ENCODE results near the gene MALL.

Gene MALL

DNA sequence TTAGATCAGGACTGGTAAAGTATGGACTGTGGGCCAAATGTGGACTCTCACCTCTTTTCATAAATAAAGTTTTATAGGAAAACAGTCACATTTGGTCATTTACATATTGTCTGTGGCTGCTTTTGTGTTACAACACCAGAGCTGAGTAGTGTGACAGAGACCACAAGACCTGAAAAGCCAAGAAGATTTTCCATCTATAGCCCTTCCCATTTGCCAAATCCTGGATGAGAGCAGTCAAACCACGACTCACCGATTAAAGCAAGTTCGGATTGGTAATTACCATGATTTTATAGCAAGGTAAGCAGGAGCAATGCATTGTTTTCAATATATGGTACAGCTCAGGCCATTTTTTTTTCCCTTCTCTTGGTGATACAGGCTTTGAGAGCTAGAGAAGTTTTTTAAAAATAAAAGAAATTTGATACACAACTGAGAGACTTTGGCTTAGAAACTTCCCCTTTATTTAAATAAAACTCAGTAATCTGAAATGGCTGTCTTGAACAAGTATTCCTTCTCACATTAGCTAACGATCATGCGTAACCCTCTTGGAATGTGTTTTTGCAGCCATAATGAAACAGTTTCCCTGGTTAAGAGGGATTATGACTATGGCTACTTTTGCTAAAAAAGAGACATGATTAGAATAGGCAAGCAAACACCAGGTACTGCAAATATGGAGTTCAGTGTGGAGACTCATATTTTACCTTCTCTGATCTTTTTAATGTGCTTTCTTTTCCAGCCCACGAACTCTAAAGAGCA, 9.5 kb upstream of the MALL start:
- Histone ChIP-seq H3K4me3 (ENCODE audit: low read depth, low read length) (no peak overlapping the region), H3K27me3 (replicated peaks) (no peaks in the 10 kb centered on the region), H3K36me3 (replicated peaks) (no peaks in the 10 kb centered on the region), H3K27ac (no peak overlapping the region)
- TF ChIP-seq, protein P1, sequence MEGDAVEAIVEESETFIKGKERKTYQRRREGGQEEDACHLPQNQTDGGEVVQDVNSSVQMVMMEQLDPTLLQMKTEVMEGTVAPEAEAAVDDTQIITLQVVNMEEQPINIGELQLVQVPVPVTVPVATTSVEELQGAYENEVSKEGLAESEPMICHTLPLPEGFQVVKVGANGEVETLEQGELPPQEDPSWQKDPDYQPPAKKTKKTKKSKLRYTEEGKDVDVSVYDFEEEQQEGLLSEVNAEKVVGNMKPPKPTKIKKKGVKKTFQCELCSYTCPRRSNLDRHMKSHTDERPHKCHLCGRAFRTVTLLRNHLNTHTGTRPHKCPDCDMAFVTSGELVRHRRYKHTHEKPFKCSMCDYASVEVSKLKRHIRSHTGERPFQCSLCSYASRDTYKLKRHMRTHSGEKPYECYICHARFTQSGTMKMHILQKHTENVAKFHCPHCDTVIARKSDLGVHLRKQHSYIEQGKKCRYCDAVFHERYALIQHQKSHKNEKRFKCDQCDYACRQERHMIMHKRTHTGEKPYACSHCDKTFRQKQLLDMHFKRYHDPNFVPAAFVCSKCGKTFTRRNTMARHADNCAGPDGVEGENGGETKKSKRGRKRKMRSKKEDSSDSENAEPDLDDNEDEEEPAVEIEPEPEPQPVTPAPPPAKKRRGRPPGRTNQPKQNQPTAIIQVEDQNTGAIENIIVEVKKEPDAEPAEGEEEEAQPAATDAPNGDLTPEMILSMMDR (IDR thresholded peaks at IDR 0.05; ENCODE audit: low read depth, low read length, missing control alignments): no peak
- in situ Hi-C loops (cut with HindIII; ENCODE audit: low pct_ligation_motif_present, low sequenced_read_pairs): no loop called here
- no peak for DNase-seq

DNA sequence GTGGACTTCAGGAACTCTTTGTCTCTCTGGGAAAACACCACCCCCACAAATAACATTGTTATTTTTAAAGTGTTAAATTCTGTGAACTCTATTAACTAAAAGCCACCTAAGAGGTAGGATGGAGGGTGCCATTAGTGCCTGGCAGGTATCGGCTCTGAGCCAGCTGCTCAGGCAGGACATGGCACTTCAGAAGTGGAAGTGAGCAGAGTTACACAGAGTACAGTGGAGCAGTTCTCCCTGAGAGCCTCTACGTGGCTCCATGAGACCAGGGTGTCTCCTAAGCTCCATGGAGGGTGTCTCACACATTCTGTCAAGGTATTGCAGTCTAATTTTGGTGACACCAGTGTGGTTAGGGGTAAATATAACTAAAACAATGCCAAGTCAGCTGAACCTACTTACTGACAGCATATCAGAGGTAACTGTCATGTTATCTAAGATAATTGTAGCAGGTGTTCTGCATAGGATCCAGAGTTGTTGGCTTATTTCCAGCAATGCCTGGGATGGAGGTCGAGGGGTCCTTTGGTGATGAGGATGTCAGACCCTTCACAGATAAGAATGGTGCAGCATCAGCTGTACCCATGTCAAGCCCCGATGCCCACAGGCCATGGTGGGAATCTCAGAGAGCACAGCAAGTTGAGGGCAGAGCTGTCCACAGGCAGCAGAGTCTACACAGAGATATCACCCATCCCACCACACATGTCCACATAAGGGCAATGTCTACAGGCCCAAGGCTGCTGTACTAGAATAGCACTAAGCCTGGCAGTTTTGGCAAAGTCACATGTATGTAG, 8.6 kb upstream of the MALL start:
- Histone ChIP-seq H3K36me3 (replicated peaks) (no peaks in the 10 kb centered on the region), H3K4me3 (ENCODE audit: low read depth, low read length) (no peak overlapping the region), H3K27me3 (replicated peaks) (no peaks in the 10 kb centered on the region), H3K27ac (no peak overlapping the region)
- TF ChIP-seq, protein P1 (IDR thresholded peaks at IDR 0.05; ENCODE audit: low read depth, low read length, missing control alignments): no peak
- no peak for DNase-seq
- in situ Hi-C loops (cut with HindIII; ENCODE audit: low pct_ligation_motif_present, low sequenced_read_pairs): no loop called here

DNA sequence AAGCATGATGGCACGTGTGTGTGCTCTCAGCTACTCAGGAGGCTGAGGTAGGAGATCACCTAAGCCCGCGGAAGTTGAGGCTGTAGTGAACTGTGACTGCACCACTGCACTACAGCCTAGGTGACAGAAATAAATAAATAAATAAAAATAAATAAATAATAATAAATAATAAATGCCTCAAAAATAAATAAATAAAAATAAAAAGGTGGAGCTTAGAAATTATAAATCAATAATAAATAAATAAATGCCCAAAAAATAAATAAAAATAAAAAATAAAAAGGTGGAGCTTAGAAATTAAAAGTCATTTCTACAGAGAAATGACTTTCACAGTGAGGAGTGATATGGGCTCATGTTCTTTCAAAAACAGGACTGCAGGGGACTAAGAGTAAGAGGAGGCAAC, 6.0 kb upstream of the MALL start:
- in situ Hi-C loops (cut with HindIII; ENCODE audit: low pct_ligation_motif_present, low sequenced_read_pairs): no loop called here
- TF ChIP-seq, protein P1 (IDR thresholded peaks at IDR 0.05; ENCODE audit: low read depth, low read length, missing control alignments): no peak
- no peak for DNase-seq
- Histone ChIP-seq H3K27ac (no peak overlapping the region), H3K36me3 (replicated peaks) (no peaks in the 10 kb centered on the region), H3K27me3 (replicated peaks) (no peaks in the 10 kb centered on the region), H3K4me3 (ENCODE audit: low read depth, low read length) (no peak overlapping the region)

GRCh38 chr2:110121052-110121334, 5.4 kb upstream of the MALL start:
- in situ Hi-C loops (cut with HindIII; ENCODE audit: low pct_ligation_motif_present, low sequenced_read_pairs): no loop called here
- Histone ChIP-seq H3K27me3 (replicated peaks) (no peaks in the 10 kb centered on the region), H3K27ac (no peak overlapping the region), H3K4me3 (ENCODE audit: low read depth, low read length) (no peak overlapping the region), H3K36me3 (replicated peaks) (no peaks in the 10 kb centered on the region)
- no peak for DNase-seq
- TF ChIP-seq, protein P1 (IDR thresholded peaks at IDR 0.05; ENCODE audit: low read depth, low read length, missing control alignments): no peak

- no peak for DNase-seq
- Histone ChIP-seq H3K4me3 (ENCODE audit: low read depth, low read length) (no peak overlapping the region), H3K27ac (no peak overlapping the region), H3K27me3 (replicated peaks) (no peaks in the 10 kb centered on the region), H3K36me3 (replicated peaks) (no peaks in the 10 kb centered on the region)
- TF ChIP-seq, protein P1 (IDR thresholded peaks at IDR 0.05; ENCODE audit: low read depth, low read length, missing control alignments): no peak
- in situ Hi-C loops (cut with HindIII; ENCODE audit: low pct_ligation_motif_present, low sequenced_read_pairs): no loop called here
Observed at GRCh38 chr2:110120171-110121051, 4.8 kb upstream of the MALL start.
